HL-60 (cell line): ENCODE results near the gene RNF227.

ENCODE experiments used
- DNase-seq, 2 experiments: peaks; one replicate each; pipeline ENCODE4 v3.0.0-alpha.2; 2010 to 2020; ENCODE audit warnings: low read depth in 1 of 2, low spot score in 1 of 2
- H3K27ac ChIP-seq: fragments of 250-450 bp; sonication (Bioruptor Pico); replicated peaks from 2 replicates; pipeline ENCODE4 v1.5.1; 2020; ENCODE audit warnings: mild to moderate bottlenecking, moderate library complexity
- H3K27me3 ChIP-seq: fragments of 250-450 bp; sonication (Bioruptor Pico); 2 replicates; pipeline ENCODE4 v1.5.1; 2021; ENCODE audit warnings: mild to moderate bottlenecking, moderate library complexity; ENCODE audit not compliant: insufficient read depth, poor library complexity, severe bottlenecking
- H3K4me3 ChIP-seq: replicated peaks from 2 replicates; pipeline ENCODE4 v1.5.1; 2011; ENCODE audit warnings: mild to moderate bottlenecking, control low read depth, low read length; ENCODE audit not compliant: insufficient read depth
- GABPA ChIP-seq: IDR thresholded peaks from 2 replicates; pipeline ENCODE4 v1.6.1; 2012; ENCODE audit warnings: low read depth
- POLR2AphosphoS5 ChIP-seq: IDR thresholded peaks from 2 replicates; pipeline ENCODE4 v1.6.1; 2012; ENCODE audit warnings: low read depth
- SPI1 ChIP-seq: IDR thresholded peaks from 2 replicates; pipeline ENCODE4 v1.6.1; 2012; ENCODE audit warnings: low read depth, mild to moderate bottlenecking, borderline replicate concordance
- TF ChIP-seq, protein P1 (sequence below): IDR thresholded peaks from 2 replicates; pipeline ENCODE4 v1.6.1; 2012; ENCODE audit warnings: low read depth; ENCODE audit not compliant: insufficient replicate concordance
- TF ChIP-seq, protein P2 (sequence below): IDR thresholded peaks from one replicate; pipeline ENCODE4 v1.5.1; 2011; ENCODE audit warnings: low read length, control low read depth, inconsistent platforms; ENCODE audit not compliant: insufficient read depth

The RNF227 gene

DNA sequence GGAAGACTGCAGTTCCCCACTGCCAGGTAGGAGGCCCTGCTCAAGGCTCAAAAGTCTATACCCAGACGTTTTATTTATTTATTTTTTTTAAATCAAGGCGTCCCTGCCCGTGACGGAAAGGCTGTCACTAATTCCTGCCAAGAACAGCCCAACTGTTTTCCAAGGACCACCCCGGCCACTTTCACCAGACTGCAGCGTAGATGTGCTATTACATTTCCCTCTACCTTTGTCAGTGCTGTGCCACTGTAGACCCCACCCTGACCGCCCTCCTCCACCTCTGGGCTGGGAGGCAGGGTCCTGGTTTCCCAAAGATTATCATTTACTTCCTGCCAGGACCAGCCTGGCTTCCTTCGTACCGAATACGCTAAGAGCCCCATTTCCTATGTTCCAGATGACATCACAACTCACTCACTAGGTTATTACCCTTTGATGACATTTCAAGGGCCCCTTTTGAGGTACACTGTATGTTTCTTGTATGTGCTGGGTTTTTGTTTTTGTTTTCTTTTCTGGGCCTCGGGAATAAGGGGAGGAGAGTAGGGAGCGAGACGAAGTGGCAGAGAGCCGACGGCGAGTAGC lies 6.3 kb upstream of the RNF227 start:
- Histone ChIP-seq H3K27ac (no peak overlapping the region), H3K4me3 (no peak overlapping the region), H3K27me3 (no peaks in the 10 kb centered on the region)
- TF ChIP-seq, protein P1, sequence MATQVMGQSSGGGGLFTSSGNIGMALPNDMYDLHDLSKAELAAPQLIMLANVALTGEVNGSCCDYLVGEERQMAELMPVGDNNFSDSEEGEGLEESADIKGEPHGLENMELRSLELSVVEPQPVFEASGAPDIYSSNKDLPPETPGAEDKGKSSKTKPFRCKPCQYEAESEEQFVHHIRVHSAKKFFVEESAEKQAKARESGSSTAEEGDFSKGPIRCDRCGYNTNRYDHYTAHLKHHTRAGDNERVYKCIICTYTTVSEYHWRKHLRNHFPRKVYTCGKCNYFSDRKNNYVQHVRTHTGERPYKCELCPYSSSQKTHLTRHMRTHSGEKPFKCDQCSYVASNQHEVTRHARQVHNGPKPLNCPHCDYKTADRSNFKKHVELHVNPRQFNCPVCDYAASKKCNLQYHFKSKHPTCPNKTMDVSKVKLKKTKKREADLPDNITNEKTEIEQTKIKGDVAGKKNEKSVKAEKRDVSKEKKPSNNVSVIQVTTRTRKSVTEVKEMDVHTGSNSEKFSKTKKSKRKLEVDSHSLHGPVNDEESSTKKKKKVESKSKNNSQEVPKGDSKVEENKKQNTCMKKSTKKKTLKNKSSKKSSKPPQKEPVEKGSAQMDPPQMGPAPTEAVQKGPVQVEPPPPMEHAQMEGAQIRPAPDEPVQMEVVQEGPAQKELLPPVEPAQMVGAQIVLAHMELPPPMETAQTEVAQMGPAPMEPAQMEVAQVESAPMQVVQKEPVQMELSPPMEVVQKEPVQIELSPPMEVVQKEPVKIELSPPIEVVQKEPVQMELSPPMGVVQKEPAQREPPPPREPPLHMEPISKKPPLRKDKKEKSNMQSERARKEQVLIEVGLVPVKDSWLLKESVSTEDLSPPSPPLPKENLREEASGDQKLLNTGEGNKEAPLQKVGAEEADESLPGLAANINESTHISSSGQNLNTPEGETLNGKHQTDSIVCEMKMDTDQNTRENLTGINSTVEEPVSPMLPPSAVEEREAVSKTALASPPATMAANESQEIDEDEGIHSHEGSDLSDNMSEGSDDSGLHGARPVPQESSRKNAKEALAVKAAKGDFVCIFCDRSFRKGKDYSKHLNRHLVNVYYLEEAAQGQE, result no peak
- TF ChIP-seq POLR2AphosphoS5 (no peak), SPI1 (no peak), GABPA (no peak)
- TF ChIP-seq, protein P2, sequence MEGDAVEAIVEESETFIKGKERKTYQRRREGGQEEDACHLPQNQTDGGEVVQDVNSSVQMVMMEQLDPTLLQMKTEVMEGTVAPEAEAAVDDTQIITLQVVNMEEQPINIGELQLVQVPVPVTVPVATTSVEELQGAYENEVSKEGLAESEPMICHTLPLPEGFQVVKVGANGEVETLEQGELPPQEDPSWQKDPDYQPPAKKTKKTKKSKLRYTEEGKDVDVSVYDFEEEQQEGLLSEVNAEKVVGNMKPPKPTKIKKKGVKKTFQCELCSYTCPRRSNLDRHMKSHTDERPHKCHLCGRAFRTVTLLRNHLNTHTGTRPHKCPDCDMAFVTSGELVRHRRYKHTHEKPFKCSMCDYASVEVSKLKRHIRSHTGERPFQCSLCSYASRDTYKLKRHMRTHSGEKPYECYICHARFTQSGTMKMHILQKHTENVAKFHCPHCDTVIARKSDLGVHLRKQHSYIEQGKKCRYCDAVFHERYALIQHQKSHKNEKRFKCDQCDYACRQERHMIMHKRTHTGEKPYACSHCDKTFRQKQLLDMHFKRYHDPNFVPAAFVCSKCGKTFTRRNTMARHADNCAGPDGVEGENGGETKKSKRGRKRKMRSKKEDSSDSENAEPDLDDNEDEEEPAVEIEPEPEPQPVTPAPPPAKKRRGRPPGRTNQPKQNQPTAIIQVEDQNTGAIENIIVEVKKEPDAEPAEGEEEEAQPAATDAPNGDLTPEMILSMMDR, result no peak
- DNase-seq, result no peak

DNA sequence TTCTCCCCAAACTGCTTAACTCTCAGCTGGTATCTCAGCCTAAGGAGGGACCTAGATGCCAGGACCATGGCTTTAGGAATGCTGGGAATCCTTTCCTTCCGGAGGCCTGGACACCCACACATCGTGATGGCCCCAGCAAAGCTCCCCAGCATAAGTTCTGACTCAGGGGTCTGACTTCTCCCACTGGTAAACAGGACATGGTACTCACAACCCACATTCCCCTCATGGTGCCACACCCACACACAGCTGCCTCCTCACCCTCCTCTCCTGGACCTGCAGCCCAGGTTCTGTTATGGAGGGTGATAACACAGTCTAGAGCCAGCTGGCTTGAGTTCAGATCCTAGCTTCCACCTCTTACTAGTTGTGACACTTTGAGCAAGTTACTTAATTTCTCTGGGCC lies 719 bp upstream of the RNF227 start:
- TF ChIP-seq, protein P2, result no peak
- Histone ChIP-seq H3K4me3 (no peak overlapping the region), H3K27me3 (no peaks in the 10 kb centered on the region), H3K27ac (no peak overlapping the region)
- DNase-seq, result no peak

DNA sequence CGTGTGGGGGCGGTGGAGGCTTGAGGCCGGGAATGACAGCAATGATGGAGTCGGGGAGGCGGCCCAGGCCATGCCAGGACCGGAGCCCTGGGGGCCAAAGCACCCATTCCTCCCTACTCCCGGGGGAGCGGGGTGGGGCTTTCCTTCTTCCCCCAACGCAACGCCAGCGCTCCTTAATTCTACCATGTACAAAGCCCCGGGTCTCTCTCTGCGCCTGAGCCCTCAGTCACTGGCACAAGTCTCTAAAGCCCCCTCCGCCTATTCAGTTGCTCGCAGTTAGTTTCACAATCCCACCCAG lies 245 bp upstream of the RNF227 start:
- 0 out of 2 replicates have a peak overlapping the region, but pooled peaks have one; percentile 23 for H3K4me3 ChIP-seq
- no peak for TF ChIP-seq SPI1
- TF ChIP-seq GABPA, result no peak
- no peak for TF ChIP-seq POLR2AphosphoS5
- TF ChIP-seq, protein P2, result no peak
- TF ChIP-seq, protein P1, result no peak
- peak overlapping the region; percentile 77; the same call in 1 of the 2 replicates for H3K27ac ChIP-seq
- no peak for DNase-seq
- H3K27me3 ChIP-seq, result no peaks in the 10 kb centered on the region

DNA sequence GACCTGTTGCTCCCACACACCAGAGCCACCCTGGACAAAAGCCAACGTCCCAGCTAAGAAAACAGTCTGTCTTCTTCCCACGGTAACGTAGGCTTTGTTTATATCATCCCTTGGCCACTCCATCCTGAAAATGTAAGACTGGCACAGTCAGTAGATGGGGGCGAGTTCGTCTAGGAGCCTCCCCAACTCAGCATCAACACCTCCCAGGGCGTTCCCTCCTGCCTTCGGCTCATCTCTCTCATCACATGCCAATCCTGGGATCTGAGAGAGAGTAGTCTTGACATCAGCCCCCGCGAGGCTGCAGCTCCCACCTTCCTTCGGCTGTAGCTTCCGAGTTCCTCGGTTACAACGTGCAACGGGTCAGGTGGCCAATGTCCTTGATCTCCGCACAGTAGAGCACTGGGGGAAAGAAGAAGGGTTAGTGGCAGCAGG lies 894 bp downstream of the RNF227 start:
- Histone ChIP-seq H3K27ac (peak overlapping the region; percentile 77), H3K4me3 (peak overlapping the region; percentile 52), H3K27me3 (no peaks in the 10 kb centered on the region)
- TF ChIP-seq POLR2AphosphoS5 (no peak), SPI1 (no peak), GABPA (no peak)
- TF ChIP-seq, protein P2, result no peak
- TF ChIP-seq, protein P1, result no peak
- DNase-seq, result no peak
